Measurements from ENCODE around the gene COL5A1.

The COL5A1 gene

GRCh38 chr9:134757216-134757975, 115.8 kb downstream of the COL5A1 start:
- TF ChIP-seq SIN3A (IDR thresholded peaks at IDR 0.05; ENCODE audit: borderline replicate concordance, insufficient read depth, low read length) (no peak), TAF1 (IDR thresholded peaks at IDR 0.05; ENCODE audit: borderline replicate concordance, insufficient read depth, low read length) (no peak), POLR2AphosphoS5 (IDR thresholded peaks at IDR 0.05; ENCODE audit: low read depth, low read length) (no peak), REST (IDR thresholded peaks at IDR 0.05; ENCODE audit: insufficient read depth in 1 of 2, low read depth in 2 of 2, low read length in 2 of 2) (no peak), FOXP2 (optimal IDR thresholded peaks at IDR 0.05; ENCODE audit: borderline replicate concordance, extremely low read depth, extremely low read length, insufficient read depth) (no peak)

GRCh38 chr9:134758949-134759607, 117.5 kb downstream of the COL5A1 start:
- TF ChIP-seq TAF1 (IDR thresholded peaks at IDR 0.05; ENCODE audit: borderline replicate concordance, insufficient read depth, low read length) (no peak), REST (IDR thresholded peaks at IDR 0.05; ENCODE audit: insufficient read depth in 1 of 2, low read depth in 2 of 2, low read length in 2 of 2) (no peak), FOXP2 (optimal IDR thresholded peaks at IDR 0.05; ENCODE audit: borderline replicate concordance, extremely low read depth, extremely low read length, insufficient read depth) (no peak), SIN3A (IDR thresholded peaks at IDR 0.05; ENCODE audit: borderline replicate concordance, insufficient read depth, low read length) (no peak), POLR2AphosphoS5 (IDR thresholded peaks at IDR 0.05; ENCODE audit: low read depth, low read length) (no peak)

- TF ChIP-seq TAF1 (IDR thresholded peaks at IDR 0.05; ENCODE audit: borderline replicate concordance, insufficient read depth, low read length) = no peak
Measured at GRCh38 chr9:134759913-134760312, 118.3 kb downstream of the COL5A1 start.

GRCh38 chr9:134760750-134761420, 119.3 kb downstream of the COL5A1 start:
- TF ChIP-seq POLR2AphosphoS5 (IDR thresholded peaks at IDR 0.05; ENCODE audit: low read depth, low read length) (no peak), REST (IDR thresholded peaks at IDR 0.05; ENCODE audit: insufficient read depth in 1 of 2, low read depth in 2 of 2, low read length in 2 of 2) (no peak), TAF1 (IDR thresholded peaks at IDR 0.05; ENCODE audit: borderline replicate concordance, insufficient read depth, low read length) (no peak), SIN3A (IDR thresholded peaks at IDR 0.05; ENCODE audit: borderline replicate concordance, insufficient read depth, low read length) (no peak)

GRCh38 chr9:134764473-134765269, 123.1 kb downstream of the COL5A1 start:
- no peak for TF ChIP-seq TAF1 (IDR thresholded peaks at IDR 0.05; ENCODE audit: borderline replicate concordance, insufficient read depth, low read length)
- TF ChIP-seq REST (IDR thresholded peaks at IDR 0.05; ENCODE audit: insufficient read depth in 1 of 2, low read depth in 2 of 2, low read length in 2 of 2) = no peak
- TF ChIP-seq FOXP2 (optimal IDR thresholded peaks at IDR 0.05; ENCODE audit: borderline replicate concordance, extremely low read depth, extremely low read length, insufficient read depth) = no peak
- TF ChIP-seq POLR2AphosphoS5 (IDR thresholded peaks at IDR 0.05; ENCODE audit: low read depth, low read length) = no peak
- TF ChIP-seq SIN3A (IDR thresholded peaks at IDR 0.05; ENCODE audit: borderline replicate concordance, insufficient read depth, low read length) = no peak

All from PFSK-1 (cell line).